HG03442 (cell line): ENCODE results near the gene TEKT5.
"Not testable (repeated sequence)": the region's sequence is repeated elsewhere in the genome, so short reads cannot be mapped to it uniquely, and the experiment has no call there.

Experiments
- ATAC-seq: cut with Tn5 transposase; IDR thresholded peaks from one replicate; pipeline ENCODE4 v1.9.1; 2021; ENCODE audit warnings: mild to moderate bottlenecking, moderate library complexity; ENCODE audit not compliant: unreplicated experiment

Gene TEKT5

GRCh38 chr16:10694830-10695229 is at the start of gene TEKT5:
TSS of gene TEKT5 (minus strand) at chr16:10694930. CDS start at chr16:10694873, 57 bp downstream.
- ATAC-seq: no peak

- ATAC-seq: peak; percentile 77
These were observed 49.1 kb upstream of the TEKT5 start, which contains the start of gene NUBP1 for GRCh38 chr16:10743610-10744369. TSS of gene NUBP1 (plus strand) at chr16:10743842. CDS start at chr16:10743864, 22 bp downstream.

GRCh38 chr16:10743227-10743609 is 48.5 kb upstream of the TEKT5 start:
- ATAC-seq: no peak

GRCh38 chr16:10741844-10742243 is 47.1 kb upstream of the TEKT5 start:
- ATAC-seq: no peak

- not testable (repeated sequence) for ATAC-seq
These were observed 46.5 kb upstream of the TEKT5 start for GRCh38 chr16:10741249-10741648.

- ATAC-seq: no peak
These were observed 46.1 kb upstream of the TEKT5 start for GRCh38 chr16:10740845-10741208.

- no peak for ATAC-seq
These were observed 45.5 kb upstream of the TEKT5 start for GRCh38 chr16:10740000-10740844.

GRCh38 chr16:10738231-10739077 is 43.7 kb upstream of the TEKT5 start:
- peak; percentile 61 for ATAC-seq

- ATAC-seq: peak; percentile 29
These were observed 42.4 kb upstream of the TEKT5 start for GRCh38 chr16:10737068-10737625.

GRCh38 chr16:10731790-10732189 is 37.1 kb upstream of the TEKT5 start:
- ATAC-seq: no peak

GRCh38 chr16:10729104-10730048 is 34.6 kb upstream of the TEKT5 start:
- ATAC-seq: no peak

GRCh38 chr16:10728003-10728887 is 33.5 kb upstream of the TEKT5 start:
- ATAC-seq: no peak

GRCh38 chr16:10708969-10709368 is 14.2 kb upstream of the TEKT5 start:
- no peak for ATAC-seq

GRCh38 chr16:10699756-10700155 is 5.0 kb upstream of the TEKT5 start:
- ATAC-seq: no peak

GRCh38 chr16:10694306-10694705 is 424 bp downstream of the TEKT5 start:
- no peak for ATAC-seq

GRCh38 chr16:10693889-10694288 is 841 bp downstream of the TEKT5 start:
- ATAC-seq: no peak

GRCh38 chr16:10692470-10692869 is 2.3 kb downstream of the TEKT5 start:
- ATAC-seq: no peak

- no peak for ATAC-seq
These were observed 6.0 kb downstream of the TEKT5 start for GRCh38 chr16:10688726-10689125.

- ATAC-seq: no peak
These were observed 6.4 kb downstream of the TEKT5 start for GRCh38 chr16:10688291-10688690.
